NCI-H1105 (cell line): Measurements from ENCODE around the gene ZFP36L1.

ENCODE experiments used
- DNase-seq: peaks from one replicate; lab custom pipeline; 2025; lab: John Stamatoyannopoulos, UW

The ZFP36L1 gene, protein sequence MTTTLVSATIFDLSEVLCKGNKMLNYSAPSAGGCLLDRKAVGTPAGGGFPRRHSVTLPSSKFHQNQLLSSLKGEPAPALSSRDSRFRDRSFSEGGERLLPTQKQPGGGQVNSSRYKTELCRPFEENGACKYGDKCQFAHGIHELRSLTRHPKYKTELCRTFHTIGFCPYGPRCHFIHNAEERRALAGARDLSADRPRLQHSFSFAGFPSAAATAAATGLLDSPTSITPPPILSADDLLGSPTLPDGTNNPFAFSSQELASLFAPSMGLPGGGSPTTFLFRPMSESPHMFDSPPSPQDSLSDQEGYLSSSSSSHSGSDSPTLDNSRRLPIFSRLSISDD

DNA sequence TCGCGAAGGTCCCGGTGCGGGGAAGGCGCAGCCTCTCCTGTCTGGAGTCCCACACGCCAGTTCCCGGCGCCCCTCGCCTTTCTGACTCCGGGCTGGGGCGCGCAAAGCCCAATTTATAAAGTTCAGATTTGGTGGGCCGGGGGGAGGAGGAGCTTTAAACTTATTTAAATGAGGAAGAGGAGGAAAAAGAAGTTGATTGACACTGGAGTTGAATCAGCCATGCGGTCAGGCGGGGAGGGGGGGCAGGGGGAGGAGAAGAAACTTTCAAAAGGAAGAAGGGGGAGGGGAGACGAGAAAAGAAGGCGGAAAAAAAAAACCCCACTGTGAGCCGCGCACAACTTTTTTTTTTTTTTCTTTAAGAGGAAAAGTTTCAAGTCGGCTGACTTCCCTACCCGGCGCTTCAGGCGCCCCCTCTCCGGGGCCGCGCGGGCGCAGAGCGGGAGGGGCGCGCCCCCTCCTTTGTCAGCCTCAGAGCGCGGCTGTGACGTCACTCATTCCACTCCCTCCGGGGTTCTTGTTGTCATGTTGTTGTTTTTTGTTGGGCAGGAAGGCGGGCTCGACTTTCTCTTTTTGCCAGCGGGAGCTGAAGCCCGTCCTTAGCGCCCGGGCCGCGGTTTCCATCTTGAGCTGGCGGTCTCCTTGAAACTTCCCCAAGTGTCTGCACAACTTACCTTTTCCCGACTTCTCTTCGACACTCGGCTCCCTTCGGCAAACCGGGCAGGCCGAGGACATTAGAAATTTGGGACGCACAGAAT lies at the start of gene ZFP36L1:
ZFP36L1 (minus strand) TSS at position 89 of the 755 bp plus-strand sequence. CDS start 129 bp downstream, outside the sequence.
- DNase-seq: peak; percentile 28

DNA sequence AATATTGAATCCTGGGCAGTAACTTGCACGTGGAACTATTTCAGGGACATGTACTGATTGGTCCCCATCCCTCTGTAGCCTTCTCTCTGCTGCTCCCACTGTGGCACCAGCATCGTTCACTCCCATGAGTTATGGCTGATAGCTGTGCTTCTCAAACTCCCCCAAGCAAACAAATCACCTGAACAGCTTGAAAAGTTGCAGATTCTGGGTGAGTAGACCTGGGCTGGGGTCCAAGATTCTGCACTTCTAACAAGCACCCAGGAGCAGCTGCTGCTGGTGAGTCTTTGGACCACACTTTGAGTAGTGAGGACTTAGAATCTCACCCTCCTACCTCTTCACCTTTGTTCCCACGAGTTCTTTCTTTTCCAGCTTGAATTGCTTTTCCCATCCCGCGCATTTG lies 49.4 kb upstream of the ZFP36L1 start:
- peak; percentile 69 for DNase-seq

DNA sequence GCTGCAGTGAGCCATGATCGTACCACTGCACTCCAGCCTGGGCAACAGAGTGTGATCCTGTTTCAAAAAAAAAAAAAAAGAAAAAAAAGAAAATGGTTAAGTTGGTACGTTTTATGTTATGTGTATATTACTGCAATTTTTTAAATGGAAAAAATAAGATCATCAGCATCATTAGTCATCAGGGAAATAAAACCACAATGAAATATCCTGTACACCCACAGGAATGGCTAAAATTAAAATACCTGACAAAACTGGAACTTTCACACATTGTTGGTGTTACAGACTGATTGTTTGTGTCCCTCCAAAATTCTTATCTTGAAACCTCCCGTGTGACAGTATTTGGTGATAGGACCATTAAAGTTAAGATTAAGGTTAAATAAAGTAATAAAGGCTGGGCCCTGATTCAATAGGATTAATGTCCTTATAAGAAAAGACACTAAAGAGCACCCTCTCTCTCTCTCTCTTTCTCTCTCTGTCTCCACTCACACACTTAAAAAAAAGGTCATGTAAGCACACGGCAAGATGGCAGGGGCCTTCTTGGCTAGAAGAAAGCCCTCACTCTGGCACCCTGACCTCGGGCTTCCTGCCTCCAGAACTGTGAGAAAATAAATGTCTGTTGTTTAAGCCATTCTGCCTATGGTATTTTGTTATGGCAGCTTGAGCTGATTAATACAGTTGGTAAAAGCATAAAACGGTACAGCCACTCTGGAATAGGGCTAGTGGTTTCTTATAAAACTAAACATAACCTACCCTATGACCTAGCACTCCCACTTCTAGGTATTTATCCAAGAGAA lies 48.3 kb upstream of the ZFP36L1 start:
- DNase-seq: no peak

DNA sequence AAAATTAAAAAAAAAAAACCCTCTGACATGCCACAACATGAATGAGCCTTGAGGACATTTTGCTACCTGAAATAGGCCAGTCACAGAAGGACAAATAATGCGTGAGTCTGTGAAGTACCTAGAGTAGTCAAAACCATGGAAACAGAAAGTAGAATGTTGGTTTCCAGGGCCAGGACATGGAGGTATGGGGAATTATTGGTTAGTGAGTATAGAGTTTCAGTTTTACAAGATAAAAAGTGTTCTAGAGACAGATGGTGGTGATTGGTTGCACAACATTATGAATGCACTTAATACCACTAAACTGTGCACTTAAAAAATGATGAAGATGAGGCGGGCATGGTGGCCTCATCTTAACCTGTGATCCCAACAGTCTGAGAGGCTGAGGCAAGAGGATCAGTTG lies 47.6 kb upstream of the ZFP36L1 start:
- DNase-seq: no peak

DNA sequence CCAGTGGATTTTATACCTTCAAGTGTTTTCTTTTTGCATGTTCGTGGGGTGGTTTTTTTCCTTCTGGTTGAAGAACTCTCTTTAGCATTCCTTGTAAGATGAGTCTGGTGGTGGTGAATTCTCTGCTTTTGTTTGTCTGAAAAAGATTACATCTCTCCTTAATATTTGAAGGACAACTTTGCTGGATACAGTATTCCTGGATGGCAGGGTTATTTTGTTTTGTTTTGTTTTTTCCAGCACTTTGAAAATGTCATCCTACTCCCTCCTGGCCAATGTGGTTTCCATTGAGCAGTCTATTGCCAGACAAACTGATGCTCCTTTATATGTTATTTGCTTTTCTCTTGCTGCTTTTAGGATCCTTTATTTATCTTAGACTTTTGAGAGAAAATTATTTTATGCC lies 43.2 kb upstream of the ZFP36L1 start:
- DNase-seq: no peak

DNA sequence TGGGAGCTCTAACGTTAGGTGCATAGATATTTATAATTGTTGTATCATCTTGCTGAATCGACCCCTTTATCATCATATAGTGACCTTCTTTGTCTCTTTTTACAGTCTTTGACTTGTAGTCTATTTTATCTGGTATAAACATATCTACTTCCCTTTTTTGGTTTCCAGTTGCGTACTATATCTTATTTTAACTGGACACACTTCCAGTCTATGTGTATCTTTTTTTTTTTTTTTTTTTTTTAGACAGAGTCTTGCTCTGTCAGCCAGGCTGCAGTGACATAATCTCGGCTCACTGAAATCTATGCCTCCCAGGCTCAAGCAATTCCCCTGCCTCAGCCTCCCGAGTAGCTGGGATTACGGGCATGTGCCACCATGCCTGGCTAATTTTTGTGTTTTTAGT lies 41.9 kb upstream of the ZFP36L1 start:
- DNase-seq: no peak

DNA sequence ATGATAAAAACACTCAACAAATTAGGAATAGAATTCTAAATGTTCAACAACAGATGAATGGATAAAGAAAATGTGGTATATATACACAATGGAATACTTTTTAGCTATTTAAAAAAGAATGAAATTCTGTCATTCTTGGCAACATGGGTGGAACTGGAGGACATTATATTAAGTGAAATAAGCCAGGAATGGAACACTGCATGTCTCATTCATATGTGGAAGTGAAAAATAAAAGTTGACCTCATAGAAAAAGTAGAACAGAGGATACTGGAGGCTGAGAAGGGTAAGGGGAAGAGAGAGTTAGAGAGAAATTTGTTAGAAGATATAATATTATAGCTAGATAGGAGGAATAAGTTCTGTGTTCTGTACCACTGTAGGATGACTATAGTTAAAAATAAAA lies 35.8 kb upstream of the ZFP36L1 start:
- no peak for DNase-seq

DNA sequence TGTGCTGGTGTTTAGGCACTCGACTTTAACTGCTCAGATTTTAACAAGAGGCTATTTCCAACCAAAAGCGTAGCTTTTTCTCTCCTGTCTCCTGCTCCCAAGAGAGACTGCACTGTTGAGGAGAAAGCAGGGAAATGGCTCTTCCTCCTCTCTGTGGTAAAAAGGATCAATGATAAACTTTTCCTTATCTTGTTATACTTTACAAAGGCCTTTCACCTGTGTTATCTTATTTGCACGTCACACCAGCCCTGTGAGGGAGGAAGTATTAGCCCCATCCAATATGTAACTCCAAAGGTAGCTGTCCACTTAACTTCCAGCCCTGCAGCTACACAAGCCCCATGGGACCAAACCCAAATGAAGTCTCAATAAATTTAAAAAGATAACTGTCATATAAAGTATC lies 32.9 kb upstream of the ZFP36L1 start:
- DNase-seq: no peak

DNA sequence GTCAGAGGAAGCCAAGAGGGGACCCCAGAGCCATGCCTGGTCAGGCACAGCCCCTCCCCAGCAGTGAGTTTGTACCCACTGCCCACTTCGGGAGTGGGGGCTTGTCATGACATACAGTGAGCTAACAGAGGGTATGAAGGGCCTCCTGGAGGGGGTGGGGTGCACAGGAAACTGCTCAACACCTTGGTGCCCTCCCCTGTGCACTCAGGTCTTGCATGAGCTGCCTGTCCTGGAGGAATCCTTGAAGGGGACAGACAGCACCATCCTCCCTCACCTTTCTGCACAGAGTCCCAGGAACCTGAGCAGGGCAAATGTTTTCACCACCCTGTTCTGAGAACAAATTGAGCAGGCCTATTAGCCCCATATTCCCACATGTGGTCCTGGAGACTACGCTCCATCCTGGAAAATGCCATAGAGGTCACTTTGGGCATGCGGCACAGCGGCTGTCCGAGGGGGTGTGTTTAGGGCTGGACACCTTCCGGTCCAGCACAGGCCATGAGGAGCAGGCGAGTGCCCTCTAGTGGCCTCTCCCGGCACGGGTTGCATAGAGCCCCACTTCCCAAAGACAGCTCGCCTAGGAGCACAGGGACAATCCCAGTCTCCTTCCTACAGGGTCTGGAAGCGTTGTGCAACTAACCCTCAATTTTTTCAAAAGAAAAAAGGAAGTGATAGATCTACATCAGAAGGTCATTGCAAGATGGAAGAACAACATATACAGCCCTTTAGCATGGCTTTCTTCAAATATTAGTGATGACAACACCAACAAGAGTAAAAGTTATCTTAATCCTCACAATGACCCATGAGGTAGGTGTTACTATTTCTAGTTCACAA lies 31.9 kb upstream of the ZFP36L1 start:
- DNase-seq: no peak

DNA sequence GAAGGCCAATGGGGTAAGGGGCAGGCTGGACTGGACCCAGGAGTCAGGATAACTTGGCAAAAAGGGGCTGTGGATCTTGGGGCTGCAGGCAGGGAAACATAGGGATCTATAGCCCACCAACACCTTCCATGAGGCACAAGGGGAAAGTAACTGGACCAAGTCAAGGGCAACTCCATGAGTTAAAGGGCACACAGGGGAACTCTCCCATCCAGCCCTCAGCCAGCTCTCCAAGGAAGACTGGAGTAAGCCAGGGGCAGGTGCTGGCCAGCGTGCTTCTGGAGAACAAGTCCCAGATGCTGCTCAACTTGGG lies 31.3 kb upstream of the ZFP36L1 start:
- no peak for DNase-seq

DNA sequence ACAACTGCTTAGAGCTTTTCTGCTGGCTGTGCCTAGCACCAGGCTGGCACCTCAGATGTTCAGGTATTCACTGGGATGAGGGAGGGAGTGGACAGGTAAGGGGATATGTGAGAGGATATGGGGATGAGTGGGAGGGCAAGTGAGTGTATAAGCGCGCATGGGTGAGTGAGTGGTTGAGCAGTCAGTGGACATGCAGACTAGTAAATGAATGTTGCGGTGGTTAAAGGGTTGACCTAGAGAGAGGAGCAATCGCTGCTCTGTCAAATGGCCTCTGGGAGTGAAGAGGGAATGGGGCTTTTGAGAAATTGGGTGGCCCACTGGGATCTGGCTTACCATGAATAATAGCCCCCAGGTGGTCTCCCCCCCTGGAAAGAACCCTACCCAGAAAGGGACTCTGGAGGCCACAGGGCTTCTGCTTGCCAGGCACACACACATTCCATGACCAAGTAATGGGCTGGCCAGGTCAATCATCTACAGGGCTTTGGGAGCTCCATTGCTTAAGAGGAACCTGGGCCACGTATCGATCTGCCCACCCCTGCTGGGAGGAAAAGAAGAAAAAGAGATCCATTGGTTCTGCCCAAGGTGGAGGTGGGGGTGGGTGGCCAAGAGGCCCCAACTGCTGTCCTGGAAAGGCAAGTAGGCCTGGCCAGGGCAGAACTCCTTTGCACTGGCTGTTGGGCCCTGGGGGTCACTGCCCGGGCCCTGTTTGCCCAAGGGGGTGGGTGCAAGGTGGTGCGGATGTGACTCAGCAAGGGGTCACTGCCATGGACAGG lies 30.8 kb upstream of the ZFP36L1 start:
- no peak for DNase-seq

DNA sequence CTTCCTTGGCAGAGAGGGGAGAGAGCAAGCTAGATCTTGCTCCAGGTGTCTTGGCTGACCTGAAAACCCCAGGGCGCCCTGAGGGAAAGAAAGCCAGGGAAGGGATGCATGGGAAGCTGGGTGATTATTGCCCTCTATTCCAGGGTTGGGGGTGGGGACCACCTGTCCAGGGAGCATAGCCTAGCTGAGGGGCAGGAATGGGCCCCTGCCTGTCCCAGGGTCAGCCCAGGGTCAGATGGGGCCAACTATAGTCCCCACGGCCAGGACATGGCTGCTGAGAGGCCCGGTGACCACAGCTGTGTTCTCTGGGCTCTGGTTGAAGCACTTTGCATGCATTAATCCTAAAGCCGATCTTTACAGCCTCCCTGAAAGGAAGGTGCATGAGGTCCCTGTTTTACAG lies 30.1 kb upstream of the ZFP36L1 start:
- DNase-seq: no peak

DNA sequence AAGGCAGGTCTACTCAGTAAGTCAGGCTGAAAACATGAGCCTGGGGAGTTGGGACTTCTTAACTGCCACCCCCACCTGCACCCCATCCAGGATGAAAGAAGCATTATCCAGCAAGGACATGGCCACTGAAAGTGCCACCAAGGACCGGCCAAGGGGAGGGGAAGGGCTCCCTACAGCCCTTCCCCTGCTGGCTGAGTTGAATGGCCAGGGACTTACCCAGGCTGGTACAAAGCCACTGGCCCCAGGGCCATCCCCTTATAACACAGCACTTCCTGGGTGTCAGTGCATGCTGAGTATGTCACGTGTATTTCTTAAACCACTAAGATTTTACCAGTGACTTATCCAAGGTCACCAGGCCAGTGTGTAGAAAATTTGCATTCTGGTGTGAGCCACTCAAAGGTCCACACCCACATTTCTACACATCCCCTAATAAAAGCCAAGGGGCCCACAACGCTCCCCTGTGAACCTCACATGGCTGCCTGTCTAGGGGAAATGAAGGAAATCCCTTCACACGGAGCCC lies 29.3 kb upstream of the ZFP36L1 start:
- no peak for DNase-seq

DNA sequence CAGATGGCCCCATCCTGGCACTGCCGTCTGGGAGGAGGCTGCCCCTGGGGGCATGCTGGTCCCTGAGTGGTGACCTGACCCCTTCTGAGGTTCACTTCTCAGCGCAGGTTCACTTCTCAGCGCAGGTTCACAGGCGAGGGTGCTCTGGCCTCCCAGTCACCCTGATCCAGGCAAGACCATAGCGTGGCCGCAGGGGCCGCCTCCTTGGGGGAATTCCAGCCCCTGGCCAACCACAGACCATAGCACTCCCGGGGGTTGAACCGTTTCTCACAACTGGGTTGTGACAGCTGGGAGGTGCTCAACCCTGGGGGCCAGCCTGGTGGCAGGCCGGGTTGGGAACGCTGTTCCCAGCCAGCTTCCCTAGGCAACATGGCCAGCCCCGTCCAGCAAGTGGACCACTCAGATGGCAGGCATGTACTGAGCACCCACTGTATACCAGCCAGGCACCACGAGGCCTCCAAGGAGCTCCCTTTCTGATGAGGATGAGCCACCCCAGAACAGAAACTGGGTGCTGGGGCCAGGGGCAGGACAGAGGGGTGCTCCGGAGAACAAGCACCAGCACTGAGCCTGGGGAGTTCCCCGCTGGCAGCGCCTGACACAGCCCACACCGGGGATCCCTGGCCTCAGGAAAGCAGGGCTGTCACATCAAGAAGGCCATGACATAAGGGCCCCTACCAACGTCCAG lies 28.3 kb upstream of the ZFP36L1 start:
- no peak for DNase-seq

DNA sequence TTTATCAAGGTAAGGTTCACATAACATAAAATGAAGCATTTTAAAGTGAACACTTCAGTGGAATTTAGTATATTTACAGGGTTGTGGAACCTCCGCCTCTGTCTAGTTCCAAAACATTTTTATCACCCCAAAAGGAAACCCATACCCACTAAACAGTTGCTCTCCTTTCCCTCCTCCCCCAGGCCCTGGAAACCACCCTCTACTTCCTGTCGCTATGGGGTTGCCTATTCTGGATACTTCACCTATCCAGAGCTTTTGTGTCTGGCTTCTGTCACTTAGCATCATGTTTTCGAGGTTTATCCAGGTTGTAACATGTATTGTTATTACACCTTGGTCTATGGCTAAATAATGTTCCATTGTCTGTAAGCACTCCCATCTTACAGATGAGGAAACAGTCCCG lies 27.7 kb upstream of the ZFP36L1 start:
- DNase-seq: no peak

DNA sequence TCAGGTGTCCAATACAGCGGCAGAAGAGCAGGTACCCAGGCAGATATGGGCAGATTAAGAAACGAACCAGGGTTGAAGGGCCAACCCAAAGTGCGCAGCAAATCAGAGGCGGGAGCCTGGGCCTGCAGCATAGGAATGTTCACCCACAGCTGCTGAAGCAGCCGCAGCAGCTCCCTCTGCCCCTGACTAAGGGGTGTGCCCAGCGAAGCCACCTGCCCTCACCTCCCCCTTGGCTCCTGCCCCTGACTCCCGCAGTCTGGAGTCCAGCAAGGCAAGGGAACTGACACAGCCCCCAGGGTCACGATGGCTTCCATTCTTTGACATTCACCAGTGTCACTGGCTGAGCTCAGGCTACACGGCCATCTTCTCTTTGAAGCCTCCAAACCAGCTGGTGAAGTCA lies 27.3 kb upstream of the ZFP36L1 start:
- DNase-seq: no peak

DNA sequence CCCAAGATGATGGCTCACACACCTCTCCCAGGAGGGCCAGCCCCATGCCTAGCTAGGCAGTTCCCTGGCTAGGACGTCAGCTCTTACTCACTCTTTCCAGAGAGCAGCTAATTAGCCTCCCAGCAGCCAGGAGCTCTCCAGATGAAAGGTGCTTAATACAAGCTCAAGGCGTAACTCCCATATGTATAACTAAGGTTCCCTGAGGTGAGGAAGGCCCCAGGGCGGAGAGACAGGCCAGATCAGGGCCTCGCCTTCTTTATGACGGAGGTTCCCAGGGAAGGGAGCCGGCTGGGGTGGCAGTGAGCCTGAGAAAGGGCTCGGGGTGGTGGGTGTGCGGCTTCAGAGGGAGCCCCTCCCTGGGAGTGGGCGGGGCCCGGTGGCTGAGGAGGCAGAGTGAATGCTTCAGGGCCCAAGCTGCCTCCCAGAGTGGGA lies 26.4 kb upstream of the ZFP36L1 start:
- no peak for DNase-seq

DNA sequence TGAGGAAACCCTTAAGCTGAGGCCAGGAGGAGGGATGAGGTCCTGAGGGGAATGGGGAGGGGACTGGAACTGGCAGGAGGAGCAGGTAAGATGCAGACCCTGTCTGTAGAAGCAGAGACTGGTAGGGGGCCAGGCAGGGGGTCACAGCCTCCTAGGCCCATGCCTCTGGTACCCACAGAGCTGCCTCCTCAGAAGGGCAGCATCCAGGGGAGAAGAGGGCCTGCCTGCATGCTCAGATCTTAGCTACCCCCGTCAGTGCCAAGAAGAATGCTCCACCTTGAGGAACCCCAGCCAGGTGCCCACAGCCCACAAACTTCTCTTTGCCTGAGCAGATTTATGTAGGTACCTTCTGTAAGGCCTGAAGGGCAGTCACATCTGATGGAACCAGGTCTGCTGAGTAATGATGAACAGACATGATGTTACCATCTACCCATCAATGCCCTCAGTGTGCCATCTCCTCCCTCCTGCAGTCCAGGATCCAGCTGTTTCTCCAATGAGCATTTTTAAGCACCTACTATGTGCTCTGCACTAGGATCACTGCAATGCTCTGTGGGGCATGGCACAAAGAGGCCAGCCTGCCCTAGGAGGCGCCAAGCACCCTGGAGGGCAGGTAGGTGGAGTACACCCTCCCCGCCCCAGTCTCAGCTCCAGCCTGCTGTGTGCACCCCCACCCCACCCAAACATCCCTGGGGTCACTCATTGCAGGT lies 24.8 kb upstream of the ZFP36L1 start:
- DNase-seq: no peak

DNA sequence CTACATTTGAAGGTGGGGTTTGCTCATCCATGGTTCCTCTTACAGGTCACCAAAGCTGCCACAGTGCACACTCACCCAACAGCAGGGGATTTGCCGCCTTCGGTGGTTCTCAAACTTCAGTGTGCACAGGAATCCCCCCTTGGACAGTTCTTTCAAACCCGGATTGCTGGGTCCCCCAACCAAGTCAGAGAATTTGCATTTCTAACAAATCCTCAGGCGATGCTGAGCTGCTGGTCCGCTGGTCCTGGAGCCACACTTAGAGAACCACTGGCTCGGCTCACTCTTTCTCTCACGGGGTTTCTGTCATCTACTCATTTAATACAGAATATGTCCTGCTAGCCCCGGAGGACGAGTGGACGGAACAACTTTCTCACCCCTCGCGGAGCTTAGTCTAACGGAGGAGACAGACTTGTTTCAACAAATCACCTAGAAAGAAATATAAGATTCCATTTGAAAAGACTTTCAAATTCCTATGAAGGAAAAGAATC lies 24.1 kb upstream of the ZFP36L1 start:
- no peak for DNase-seq
